OCI-LY7 (cell line): Measurements from ENCODE around the gene ANKRD53. TPM values are rescaled to one million over a fixed set of nuclear protein-coding genes. Genes with fewer than 3 reads are reported as not detected.

Experiments used
- BruUV-seq: library from RNA; stranded (reverse); fragments of 400-500 nt; replicated peaks from 2 replicates; lab custom pipeline; 2021; lab: Mats Ljungman, UMichigan
- CTCF ChIA-PET: fragments of 300-600 bp; sonication (Branson Sonifier 250); formaldehyde crosslinking; loops from one replicate; lab custom pipeline; 2022; ENCODE audit warnings: antibody characterized with exemption; ENCODE audit not compliant: unreplicated experiment; lab: Charles Lee
- POLR2A ChIA-PET: fragments of 300-600 bp; sonication (Branson Sonifier 250); formaldehyde crosslinking; loops from one replicate; lab custom pipeline; 2022; ENCODE audit warnings: antibody characterized with exemption; lab: Charles Lee
- DNase-seq: peaks from one replicate; pipeline ENCODE4 v3.0.0-alpha.2; 2015; ENCODE audit warnings: low spot score
- H2AFZ ChIP-seq: fragments of 200-600 bp; sonication (generic), shearing (Covaris generic); 2 replicates; pipeline ENCODE4 v1.6.1; 2014; ENCODE audit warnings: mild to moderate bottlenecking, antibody characterized with exemption, low read length, moderate library complexity
- H3K27ac ChIP-seq: fragments of 200-600 bp; sonication (generic); 2 replicates; pipeline ENCODE4 v1.5.1; 2014; ENCODE audit warnings: mixed run types, low read depth, mild to moderate bottlenecking, moderate library complexity, low read length, inconsistent platforms; ENCODE audit not compliant: poor library complexity, severe bottlenecking
- H3K36me3 ChIP-seq: fragments of 200-600 bp; sonication (generic); 2 replicates; pipeline ENCODE4 v1.6.1; 2014; ENCODE audit warnings: mild to moderate bottlenecking, antibody characterized with exemption, low read length, moderate library complexity, mixed read lengths; ENCODE audit not compliant: insufficient read depth
- H3K4me1 ChIP-seq: fragments of 200-600 bp; sonication (generic); 2 replicates; pipeline ENCODE4 v1.5.1; 2014; ENCODE audit warnings: mild to moderate bottlenecking, low read length; ENCODE audit not compliant: insufficient read depth, poor library complexity, severe bottlenecking
- H3K4me2 ChIP-seq: fragments of 200-600 bp; sonication (generic); 2 replicates; pipeline ENCODE4 v1.6.1; 2014; ENCODE audit warnings: mild to moderate bottlenecking, low read length
- H3K4me3 ChIP-seq: fragments of 200-600 bp; sonication (generic); 2 replicates; pipeline ENCODE4 v1.5.1; 2014; ENCODE audit warnings: mild to moderate bottlenecking, low read depth, low read length; ENCODE audit not compliant: poor library complexity, severe bottlenecking
- H3K79me2 ChIP-seq: fragments of 200-600 bp; sonication (generic); 2 replicates; pipeline ENCODE4 v1.6.1; 2016; ENCODE audit warnings: low read depth, mild to moderate bottlenecking, low read length, moderate library complexity, mixed read lengths; ENCODE audit not compliant: insufficient read depth
- H3K9me2 ChIP-seq: fragments of 200-600 bp; sonication (generic); 2 replicates; pipeline ENCODE4 v1.6.1; 2016; ENCODE audit warnings: mild to moderate bottlenecking, low read length, mixed read lengths; ENCODE audit not compliant: insufficient read depth
- H3K9me3 ChIP-seq: fragments of 200-600 bp; sonication (generic); 2 replicates; pipeline ENCODE4 v1.6.1; 2014; ENCODE audit warnings: mild to moderate bottlenecking, mixed run types, low read length, mixed read lengths
- H4K20me1 ChIP-seq: fragments of 200-600 bp; sonication (generic); 2 replicates; pipeline ENCODE4 v1.6.1; 2014; ENCODE audit warnings: mild to moderate bottlenecking, antibody characterized with exemption, low read length, moderate library complexity, mixed read lengths; ENCODE audit not compliant: insufficient read depth
- EZH2phosphoT487 ChIP-seq: fragments of 200-600 bp; sonication (generic); IDR thresholded peaks from 2 replicates; pipeline ENCODE4 v1.6.1; 2018; ENCODE audit warnings: low read depth, borderline replicate concordance, mild to moderate bottlenecking, mixed run types, antibody characterized with exemption, low read length, moderate library complexity, mixed read lengths
- intact Hi-C: fragments of 100-400 bp; cut with micrococcal nuclease; formaldehyde crosslinking; loops from one replicate; pipeline ENCODE4 v1.10.0; 2022; ENCODE audit not compliant: unreplicated experiment
- total RNA-seq, 2 experiments: library from RNA; depleted of rRNA in 1 of 2; stranded (reverse); fragments of >200 nt in 1 of 2; shearing (Covaris generic) in 1 of 2; gene quantifications; 2 replicates each; pipeline ENCODE4 v1.2.3, GENCODE V29; 2014 to 2022
- TF ChIP-seq, protein P1 (sequence below): fragments of 200-600 bp; sonication (generic); conservative IDR thresholded peaks from 2 replicates; pipeline ENCODE4 v1.5.1; 2014; ENCODE audit warnings: mild to moderate bottlenecking, antibody characterized with exemption, low read length, moderate library complexity, mixed read lengths

ANKRD53 gene
- total RNA-seq, 2 experiments from 2014 or later = not detected

GRCh38 chr2:71005271-71006202, 27.1 kb downstream of the ANKRD53 start:
- ChIA-PET CTCF (no interaction called here), POLR2A (interaction anchor here (0.6 kb wide), 1 partner anchor 195 kb away, joined by 4 read pairs; no protein-coding TSS in a partner anchor)
- H3K4me2 ChIP-seq = no peak overlapping the region
- H3K9me3 ChIP-seq = no peaks in the 10 kb centered on the region
- peaks cover 13% of the 10 kb centered on the region for H3K4me1 ChIP-seq
- intact Hi-C loops = no loop called here
- no peak overlapping the region for H2AFZ ChIP-seq
- no peak for DNase-seq
- no peak overlapping the region for H3K27ac ChIP-seq
- TF ChIP-seq, protein P1, sequence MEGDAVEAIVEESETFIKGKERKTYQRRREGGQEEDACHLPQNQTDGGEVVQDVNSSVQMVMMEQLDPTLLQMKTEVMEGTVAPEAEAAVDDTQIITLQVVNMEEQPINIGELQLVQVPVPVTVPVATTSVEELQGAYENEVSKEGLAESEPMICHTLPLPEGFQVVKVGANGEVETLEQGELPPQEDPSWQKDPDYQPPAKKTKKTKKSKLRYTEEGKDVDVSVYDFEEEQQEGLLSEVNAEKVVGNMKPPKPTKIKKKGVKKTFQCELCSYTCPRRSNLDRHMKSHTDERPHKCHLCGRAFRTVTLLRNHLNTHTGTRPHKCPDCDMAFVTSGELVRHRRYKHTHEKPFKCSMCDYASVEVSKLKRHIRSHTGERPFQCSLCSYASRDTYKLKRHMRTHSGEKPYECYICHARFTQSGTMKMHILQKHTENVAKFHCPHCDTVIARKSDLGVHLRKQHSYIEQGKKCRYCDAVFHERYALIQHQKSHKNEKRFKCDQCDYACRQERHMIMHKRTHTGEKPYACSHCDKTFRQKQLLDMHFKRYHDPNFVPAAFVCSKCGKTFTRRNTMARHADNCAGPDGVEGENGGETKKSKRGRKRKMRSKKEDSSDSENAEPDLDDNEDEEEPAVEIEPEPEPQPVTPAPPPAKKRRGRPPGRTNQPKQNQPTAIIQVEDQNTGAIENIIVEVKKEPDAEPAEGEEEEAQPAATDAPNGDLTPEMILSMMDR = no peak
- no peak for TF ChIP-seq EZH2phosphoT487
- H4K20me1 ChIP-seq = no peaks in the 10 kb centered on the region
- H3K79me2 ChIP-seq = no peaks in the 10 kb centered on the region
- H3K9me2 ChIP-seq = no peaks in the 10 kb centered on the region
- no TSS peak for BruUV-seq
- H3K4me3 ChIP-seq = no peak overlapping the region
- no peaks in the 10 kb centered on the region for H3K36me3 ChIP-seq

DNA sequence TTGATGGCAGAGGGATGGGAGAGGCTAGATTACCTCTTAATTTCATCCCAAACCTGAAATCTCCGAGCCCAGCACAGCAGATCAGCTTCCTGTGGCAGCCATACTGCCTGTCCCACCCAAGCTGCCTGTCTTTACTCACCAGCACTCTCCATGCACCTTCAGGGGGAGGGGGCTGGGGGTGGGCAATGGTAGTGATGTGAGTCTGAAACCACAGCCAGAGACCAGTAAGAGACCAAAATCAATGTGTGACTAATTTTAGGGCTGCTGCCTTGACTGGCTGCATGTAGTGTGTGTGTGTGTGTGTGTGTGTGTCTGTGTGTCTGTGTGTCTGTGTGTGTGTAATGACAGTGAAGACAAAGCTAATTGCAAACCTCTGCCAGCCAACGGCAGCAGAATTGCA, 27.9 kb downstream of the ANKRD53 start:
- intact Hi-C loops = no loop called here
- no peak overlapping the region for H3K4me2 ChIP-seq
- no peak for TF ChIP-seq EZH2phosphoT487
- TF ChIP-seq, protein P1 = no peak
- no peak overlapping the region for H3K4me3 ChIP-seq
- no TSS peak for BruUV-seq
- no peak overlapping the region for H3K27ac ChIP-seq
- no peak for DNase-seq
- no peak overlapping the region for H2AFZ ChIP-seq
- ChIA-PET POLR2A (no interaction called here), CTCF (no interaction called here)
- no peaks in the 10 kb centered on the region for H4K20me1 ChIP-seq
- H3K9me3 ChIP-seq = no peaks in the 10 kb centered on the region
- H3K9me2 ChIP-seq = no peaks in the 10 kb centered on the region
- peaks cover 6% of the 10 kb centered on the region for H3K4me1 ChIP-seq
- no peaks in the 10 kb centered on the region for H3K79me2 ChIP-seq
- H3K36me3 ChIP-seq = no peaks in the 10 kb centered on the region
